K562 (cell line): ENCODE measurements around the gene CDKN2D. TPM values are rescaled to one million over a fixed set of nuclear protein-coding genes. Genes with fewer than 3 reads are reported as not detected.

Source experiments
- ATAC-seq: fragments of 200-7000 bp; cut with Tn5 transposase; 3 replicates; pipeline ENCODE4 v1.9.1; 2020; ENCODE audit warnings: moderate library complexity
- BruUV-seq: library from RNA; stranded (reverse); fragments of 400-500 nt; replicated peaks from 2 replicates; lab custom pipeline; 2021; lab: Mats Ljungman, UMichigan
- CTCF ChIA-PET: fragments of 300-600 bp; formaldehyde crosslinking; extraction: SDS; loops from one replicate; lab custom pipeline; 2021; ENCODE audit warnings: low intra/inter-chr PET ratio; lab: Yijun Ruan, JAX
- POLR2A ChIA-PET: fragments of 300-600, 350-650 bp; sonication (Branson Sonifier 250); formaldehyde crosslinking; extraction: SDS; loops from one replicate; lab custom pipeline; 2021; ENCODE audit warnings: antibody characterized with exemption, inconsistent platforms; lab: Yijun Ruan, JAX
- DNase-seq, 4 experiments: peaks; one replicate each; pipeline versions ENCODE4 v3.0.0 to v3.0.0-alpha.2; 2011 to 2018; ENCODE audit warnings: low spot score in 3 of 4, mixed read lengths in 3 of 4; ENCODE audit errors: extremely low read depth in 1 of 4
- FAIRE-seq: peaks from 2 replicates; lab custom pipeline; 2011; peaks lifted over from hg19 to GRCh38; lab: Jason Lieb, UNC
- H2AFZ ChIP-seq: 2 replicates; pipeline ENCODE4 v1.6.0; 2011; ENCODE audit warnings: low read depth, low read length, control low read depth, inconsistent platforms
- H3K27ac ChIP-seq: fragments of 200-600 bp; 3 replicates; pipeline ENCODE4 v1.8.0; 2011; ENCODE audit warnings: low read depth, mild to moderate bottlenecking, control low read depth, inconsistent platforms, low read length, moderate library complexity, mixed read lengths; ENCODE audit errors: extremely low read depth
- H3K27me3 ChIP-seq, 2 experiments: fragments of 300-600 bp in 1 of 2; 2 replicates in 1 of 2; 3 replicates in 1 of 2; pipeline versions ENCODE4 v1.6.0 to v1.8.0; 2011; ENCODE audit warnings: inconsistent platforms in 2 of 2, low read length in 2 of 2, mild to moderate bottlenecking in 1 of 2, mixed read lengths in 1 of 2, moderate library complexity in 1 of 2; ENCODE audit not compliant: control insufficient read depth in 2 of 2, insufficient read depth in 2 of 2
- H3K36me3 ChIP-seq: fragments of 300-600 bp; 3 replicates; pipeline ENCODE4 v1.8.0; 2011; ENCODE audit warnings: mild to moderate bottlenecking, low read length, inconsistent platforms; ENCODE audit not compliant: control insufficient read depth, insufficient read depth
- H3K4me1 ChIP-seq, 2 experiments: fragments of 200-600 bp in 1 of 2; replicated peaks in 1 of 2; 2 replicates in 1 of 2; 3 replicates in 1 of 2; pipeline versions ENCODE4 v1.5.1 to v1.8.0; 2011; ENCODE audit warnings: inconsistent platforms in 2 of 2, low read length in 2 of 2, mild to moderate bottlenecking in 1 of 2, mixed read lengths in 1 of 2, moderate library complexity in 1 of 2; ENCODE audit not compliant: control insufficient read depth in 2 of 2, insufficient read depth in 2 of 2
- H3K4me2 ChIP-seq: 2 replicates; pipeline ENCODE4 v1.6.1; 2011; ENCODE audit warnings: low read length, control low read depth, inconsistent platforms, mixed read lengths; ENCODE audit not compliant: insufficient read depth
- H3K4me3 ChIP-seq: fragments of 200-600 bp; sonication (generic), shearing (Covaris generic); 2 replicates; pipeline ENCODE4 v1.5.1; 2016; ENCODE audit warnings: control low read depth, inconsistent platforms
- H3K79me2 ChIP-seq: fragments of 200-600 bp; 3 replicates; pipeline ENCODE4 v1.8.0; 2011; ENCODE audit warnings: low read length, inconsistent platforms; ENCODE audit not compliant: control insufficient read depth, insufficient read depth
- H3K9ac ChIP-seq, 2 experiments: 2 replicates each; pipeline versions ENCODE4 v1.6.0 to v1.6.1; 2011; ENCODE audit warnings: low read depth in 2 of 2, low read length in 2 of 2, control low read depth in 1 of 2, inconsistent platforms in 1 of 2, mild to moderate bottlenecking in 1 of 2, mixed read lengths in 1 of 2; ENCODE audit not compliant: insufficient read depth in 1 of 2
- H3K9me1 ChIP-seq: one replicate; pipeline ENCODE4 v1.6.0; 2011; ENCODE audit warnings: inconsistent platforms, mild to moderate bottlenecking, low read length, moderate library complexity; ENCODE audit not compliant: control insufficient read depth, insufficient read depth
- H3K9me3 ChIP-seq: replicated peaks from 2 replicates; pipeline ENCODE4 v1.5.1; 2011; ENCODE audit warnings: low read depth, low read length, inconsistent platforms; ENCODE audit not compliant: control insufficient read depth, insufficient read depth
- H4K20me1 ChIP-seq: replicated peaks from 2 replicates; pipeline ENCODE4 v1.6.1; 2011; ENCODE audit warnings: low read length, inconsistent platforms, mixed read lengths; ENCODE audit not compliant: control insufficient read depth, insufficient read depth
- ADNP ChIP-seq: fragments of 200-800 bp; sonication (Bioruptor generic); IDR thresholded peaks from 2 replicates; pipeline ENCODE4 v1.6.1; 2016; ENCODE audit warnings: missing genetic modification characterization, missing compliant biosample characterization
- BCOR ChIP-seq: fragments of 450-650 bp; IDR thresholded peaks from 2 replicates; pipeline ENCODE4 v1.6.1; 2016
- CHD1 ChIP-seq: fragments of 200-600 bp; sonication (generic); IDR thresholded peaks from one replicate; pipeline ENCODE4 v1.6.1; 2012; ENCODE audit warnings: mild to moderate bottlenecking, moderate library complexity, low read length, inconsistent platforms
- DDX20 ChIP-seq: fragments of 450-650 bp; IDR thresholded peaks from 2 replicates; pipeline ENCODE4 v1.6.1; 2016; ENCODE audit warnings: missing genetic modification characterization, low read depth, mild to moderate bottlenecking, missing compliant biosample characterization, moderate library complexity
- ETV1 ChIP-seq: fragments of 450-650 bp; conservative IDR thresholded peaks from 2 replicates; pipeline ENCODE4 v1.6.1; 2016; ENCODE audit warnings: missing genetic modification characterization, control low read depth, low read depth, missing compliant biosample characterization
- HDAC1 ChIP-seq, 2 experiments: fragments of 450-650 bp; IDR thresholded peaks; 2 replicates each; pipeline ENCODE4 v1.6.1; 2016 to 2017; ENCODE audit warnings: inconsistent platforms in 1 of 2, mild to moderate bottlenecking in 1 of 2, moderate library complexity in 1 of 2
- HDAC2 ChIP-seq: fragments of 450-650 bp; IDR thresholded peaks from 2 replicates; pipeline ENCODE4 v1.6.1; 2016; ENCODE audit warnings: mild to moderate bottlenecking
- KDM1A ChIP-seq, 2 experiments: fragments of 450-650 bp; IDR thresholded peaks; 2 replicates each; pipeline ENCODE4 v1.6.1; 2016; ENCODE audit warnings: mild to moderate bottlenecking in 2 of 2
- NCOA4 ChIP-seq: fragments of 450-650 bp; IDR thresholded peaks from 2 replicates; pipeline ENCODE4 v1.6.1; 2018; ENCODE audit warnings: mild to moderate bottlenecking; ENCODE audit not compliant: partially characterized antibody
- NR1H2 ChIP-seq: sonication (generic); formaldehyde crosslinking; IDR thresholded peaks from 2 replicates; pipeline ENCODE4 v1.4.0; 2020; ENCODE audit warnings: mild to moderate bottlenecking, missing genetic modification reagents
- PHF20 ChIP-seq: fragments of 450-650 bp; IDR thresholded peaks from 2 replicates; pipeline ENCODE4 v1.6.1; 2018; ENCODE audit not compliant: partially characterized antibody
- PPARD ChIP-seq: fragments of 250-450 bp; sonication (Bioruptor Pico); IDR thresholded peaks from 2 replicates; pipeline ENCODE4 v1.8.0; 2022; ENCODE audit warnings: inconsistent platforms, mild to moderate bottlenecking, moderate library complexity
- RBM25 ChIP-seq: fragments of 200-400 bp; formaldehyde crosslinking; IDR thresholded peaks from 2 replicates; pipeline ENCODE4 v1.6.1; 2018; ENCODE audit warnings: low read length, low read depth, moderate library complexity; ENCODE audit not compliant: severe bottlenecking
- RCOR1 ChIP-seq, 2 experiments: IDR thresholded peaks; 2 replicates each; pipeline ENCODE4 v1.6.1; 2012; ENCODE audit warnings: low read depth in 2 of 2, low read length in 2 of 2, borderline replicate concordance in 1 of 2, improper control_type of control experiment in 1 of 2
- RFX5 ChIP-seq: IDR thresholded peaks from 2 replicates; pipeline ENCODE4 v1.6.1; 2011; ENCODE audit warnings: low read depth, mild to moderate bottlenecking, improper control_type of control experiment, low read length
- SMAD3 ChIP-seq: fragments of 450-650 bp; formaldehyde crosslinking; conservative IDR thresholded peaks from 2 replicates; pipeline ENCODE4 v1.4.0; 2020; ENCODE audit warnings: mild to moderate bottlenecking
- SMARCA5 ChIP-seq: fragments of 450-650 bp; IDR thresholded peaks from 2 replicates; pipeline ENCODE4 v1.6.1; 2016
- TEAD2 ChIP-seq: fragments of 450-650 bp; IDR thresholded peaks from 2 replicates; pipeline ENCODE4 v1.6.1; 2016; ENCODE audit warnings: missing genetic modification characterization, control low read depth, missing compliant biosample characterization
- ZBTB33 ChIP-seq: sonication (generic); formaldehyde crosslinking; IDR thresholded peaks from 2 replicates; pipeline ENCODE4 v1.8.1; 2023; ENCODE audit warnings: mild to moderate bottlenecking, missing genetic modification reagents
- ZNF324 ChIP-seq: fragments of 250-450 bp; sonication (Bioruptor Pico); IDR thresholded peaks from 2 replicates; pipeline ENCODE4 v1.4.0; 2020; ENCODE audit warnings: mild to moderate bottlenecking
- ZNF589 ChIP-seq: fragments of 200-800 bp; sonication (Bioruptor generic); IDR thresholded peaks from 2 replicates; pipeline ENCODE4 v1.6.1; 2016; ENCODE audit warnings: low read depth, missing genetic modification characterization, missing compliant biosample characterization
- ZSCAN32 ChIP-seq: fragments of 450-650 bp; formaldehyde crosslinking; IDR thresholded peaks from 2 replicates; pipeline ENCODE4 v1.4.0; 2020; ENCODE audit warnings: mild to moderate bottlenecking, moderate library complexity
- WGBS: fragments of 100-300 bp; shearing (Covaris generic); methylation state at CpG from one replicate; pipeline ENCODE4 v1.1.6; 2016; ENCODE audit warnings: low coverage, mixed read lengths; ENCODE audit not compliant: insufficient coverage; ENCODE audit errors: missing lambda C conversion rate; 5-methylcytosine and 5-hydroxymethylcytosine counted together
- in situ Hi-C: fragments of 300-500 bp; cut with MboI; formaldehyde crosslinking; loops from 4 replicates; pipeline ENCODE4 v1.15.0; 2018; ENCODE audit warnings: inconsistent platforms, mixed read lengths
- intact Hi-C: fragments of 100-400 bp; cut with micrococcal nuclease; formaldehyde crosslinking; loops from 2 replicates; pipeline ENCODE4 v1.14.2; 2022
- polyA plus RNA-seq, 8 experiments: library from polyadenylated mRNA; depleted of rRNA in 4 of 8; stranded (reverse) in 5 of 8; unstranded in 3 of 8; fragments of >200 nt; fragmentation: Nextera tagmentation in 2 of 8; fragmentation: Illumina TruSeq in 1 of 8; extraction: Ambion mirVana in 2 of 8; extraction: Trizol in 1 of 8; gene quantifications; 2 replicates each; pipeline versions ENCODE4 v1.2.1 to v1.2.3, GENCODE V29; 2011 to 2014; ENCODE audit warnings: inconsistent platforms in 1 of 8, missing spikeins in 1 of 8
- total RNA-seq, 7 experiments: library from RNA; depleted of rRNA in 6 of 7; stranded (reverse); fragments of >200 nt in 6 of 7; fragmentation: Illumina TruSeq in 2 of 7; extraction: Trizol in 2 of 7; gene quantifications; 2 replicates each; pipeline versions ENCODE4 v1.2.1 to v1.2.3, GENCODE V29; 2011 to 2021; ENCODE audit warnings: low replicate concordance in 1 of 7

The CDKN2D gene
- total and polyA plus RNA-seq, 9 of the 15 experiments (the other 6 are each of a cell fraction or from before 2014, with no cell fraction given): 0.41 to 8.2 (median 3.7) TPM

GRCh38 chr19:10615429-10616023 lies 46.7 kb upstream of the CDKN2D start:
- no peak overlapping the region for H3K27ac ChIP-seq
- ATAC-seq (no peak), DNase-seq (no peak), FAIRE-seq (no peak)
- H3K4me3 ChIP-seq: no peak overlapping the region
- WGBS: 94% methylated on average over 13 of the region's 14 CpGs
- H4K20me1 ChIP-seq: no peaks in the 10 kb centered on the region
- H3K9me3 ChIP-seq: no peaks in the 10 kb centered on the region
- no TSS peak for BruUV-seq
- H3K27me3 ChIP-seq: no peaks in the 10 kb centered on the region
- H3K79me2 ChIP-seq: peaks cover 10% of the 10 kb centered on the region; the same call in 2 of the 3 replicates
- ChIA-PET POLR2A (no interaction called here), CTCF (interaction anchor here (1.2 kb wide), 1 partner anchor 34 kb away, joined by 5 read pairs; no protein-coding TSS in a partner anchor)
- no peak overlapping the region for H3K9ac ChIP-seq
- TF ChIP-seq CHD1 (no peak), NCOA4 (peak; percentile 21), RCOR1 (IDR thresholded peaks at IDR 0.05; ENCODE audit: borderline replicate concordance in 1 of 2, low read depth in 2 of 2, low read length in 2 of 2) (peak; percentile 22 to 48; a peak in 1 of 4 replicates), RFX5 (no peak), ADNP (tag) (peak; percentile 91), SMAD3 (no peak), BCOR (peak; percentile 95), KDM1A (IDR thresholded peaks at IDR 0.05) (peak; percentile 66 to 83), SMARCA5 (peak; percentile 48; the same call in 1 of the 2 replicates), ZNF589 (no peak), RBM25 (peak; percentile 88), PPARD (CRISPR knock-in tag) (no peak), HDAC2 (peak; percentile 77), ZNF324 (CRISPR knock-in tag) (no peak), ZSCAN32 (CRISPR knock-in tag) (no peak), HDAC1 (IDR thresholded peaks at IDR 0.05) (0 out of 4 replicates have a peak, but pooled peaks of 1 of the 2 experiments have one; percentile 27), DDX20 (tag) (no peak), NR1H2 (CRISPR knock-in tag) (no peak), PHF20 (peak; percentile 34), TEAD2 (tag) (no peak), ZBTB33 (CRISPR knock-in tag) (0 out of 2 replicates have a peak, but pooled peaks have one; percentile 6), ETV1 (tag) (no peak)
- H3K4me2 ChIP-seq: no peak overlapping the region; the same call in 1 of the 2 replicates
- H2AFZ ChIP-seq: no peak overlapping the region
- H3K9me1 ChIP-seq: no peaks in the 10 kb centered on the region
- H3K36me3 ChIP-seq: no peaks in the 10 kb centered on the region
- peaks cover 19 to 37% of the 10 kb centered on the region in 2 experiments for H3K4me1 ChIP-seq
- in situ Hi-C loops: no loop called here
- intact Hi-C loops: loop anchor here (2.0 kb wide), 1 partner anchor 13 kb away; no protein-coding TSS in a partner anchor
